DND-41 (cell line): Measurements from ENCODE around the gene SCGB1C1.
"Not testable (repeated sequence)": the region's sequence is repeated elsewhere in the genome, so short reads cannot be mapped to it uniquely, and the experiment has no call there.

Experiments
- EZH2 ChIP-seq: IDR thresholded peaks from 3 replicates; pipeline ENCODE4 v1.6.1; 2012; ENCODE audit warnings: borderline replicate concordance, low read depth, mild to moderate bottlenecking, moderate library complexity, low read length, inconsistent platforms; ENCODE audit not compliant: severe bottlenecking
- TF ChIP-seq, protein P1 (sequence below): IDR thresholded peaks from 2 replicates; pipeline ENCODE4 v1.5.1; 2012; ENCODE audit warnings: borderline replicate concordance, low read length, moderate library complexity, mild to moderate bottlenecking; ENCODE audit not compliant: poor library complexity, severe bottlenecking; ENCODE audit errors: extremely low read depth

DNA sequence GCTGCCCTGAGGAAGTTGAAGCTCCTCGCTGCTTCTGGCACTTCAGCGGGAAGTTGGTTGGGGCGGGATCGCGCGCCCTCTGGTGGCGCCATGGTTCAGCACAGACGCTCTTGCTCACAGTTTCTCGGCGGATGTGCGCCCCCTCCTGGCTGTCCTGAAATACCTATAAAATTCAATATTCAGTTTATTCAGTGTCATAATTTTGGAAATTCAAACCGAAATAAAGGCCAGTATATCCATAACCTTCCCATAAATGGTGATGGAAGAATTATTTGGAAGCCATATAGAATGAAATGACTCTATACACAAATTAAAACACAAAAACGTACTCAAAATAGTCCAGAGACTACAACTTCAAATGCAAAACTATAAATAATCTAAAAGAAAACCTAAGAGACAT is 12.6 kb upstream of the SCGB1C1 start:
- TF ChIP-seq, protein P1, sequence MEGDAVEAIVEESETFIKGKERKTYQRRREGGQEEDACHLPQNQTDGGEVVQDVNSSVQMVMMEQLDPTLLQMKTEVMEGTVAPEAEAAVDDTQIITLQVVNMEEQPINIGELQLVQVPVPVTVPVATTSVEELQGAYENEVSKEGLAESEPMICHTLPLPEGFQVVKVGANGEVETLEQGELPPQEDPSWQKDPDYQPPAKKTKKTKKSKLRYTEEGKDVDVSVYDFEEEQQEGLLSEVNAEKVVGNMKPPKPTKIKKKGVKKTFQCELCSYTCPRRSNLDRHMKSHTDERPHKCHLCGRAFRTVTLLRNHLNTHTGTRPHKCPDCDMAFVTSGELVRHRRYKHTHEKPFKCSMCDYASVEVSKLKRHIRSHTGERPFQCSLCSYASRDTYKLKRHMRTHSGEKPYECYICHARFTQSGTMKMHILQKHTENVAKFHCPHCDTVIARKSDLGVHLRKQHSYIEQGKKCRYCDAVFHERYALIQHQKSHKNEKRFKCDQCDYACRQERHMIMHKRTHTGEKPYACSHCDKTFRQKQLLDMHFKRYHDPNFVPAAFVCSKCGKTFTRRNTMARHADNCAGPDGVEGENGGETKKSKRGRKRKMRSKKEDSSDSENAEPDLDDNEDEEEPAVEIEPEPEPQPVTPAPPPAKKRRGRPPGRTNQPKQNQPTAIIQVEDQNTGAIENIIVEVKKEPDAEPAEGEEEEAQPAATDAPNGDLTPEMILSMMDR = peak; percentile 37
- not testable (repeated sequence) for TF ChIP-seq EZH2
